NB4 (cell line): ENCODE measurements around the gene DPP9.

Experiments
- DNase-seq: peaks from one replicate; pipeline ENCODE4 v3.0.0; 2010; ENCODE audit warnings: low read depth
- H3K4me3 ChIP-seq: one replicate; pipeline ENCODE4 v1.5.1; 2011; ENCODE audit warnings: mild to moderate bottlenecking, low read depth, low read length, moderate library complexity
- CTCF ChIP-seq: IDR thresholded peaks from one replicate; pipeline ENCODE4 v1.5.1; 2012; ENCODE audit warnings: low read depth, low read length
- MYC ChIP-seq: IDR thresholded peaks from 2 replicates; pipeline ENCODE4 v1.6.1; 2011; ENCODE audit warnings: low read depth, low read length
- POLR2A ChIP-seq: IDR thresholded peaks from 2 replicates; pipeline ENCODE4 v1.6.1; 2011; ENCODE audit warnings: mild to moderate bottlenecking; ENCODE audit not compliant: insufficient read length; ENCODE audit errors: extremely low read depth
- TF ChIP-seq, protein P1 (sequence below): IDR thresholded peaks from 2 replicates; pipeline ENCODE4 v1.6.1; 2011; ENCODE audit warnings: low read depth, low read length

DPP9 gene

GRCh38 chr19:4702764-4703163, 20.9 kb downstream of the DPP9 start:
- H3K4me3 ChIP-seq: no peak overlapping the region
- TF ChIP-seq POLR2A (no peak), CTCF (no peak), MYC (no peak)
- TF ChIP-seq, protein P1, sequence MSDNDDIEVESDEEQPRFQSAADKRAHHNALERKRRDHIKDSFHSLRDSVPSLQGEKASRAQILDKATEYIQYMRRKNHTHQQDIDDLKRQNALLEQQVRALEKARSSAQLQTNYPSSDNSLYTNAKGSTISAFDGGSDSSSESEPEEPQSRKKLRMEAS: no peak
- no peak for DNase-seq

GRCh38 chr19:4701557-4701956, 22.1 kb downstream of the DPP9 start:
- no peak overlapping the region for H3K4me3 ChIP-seq
- TF ChIP-seq MYC: no peak
- no peak for TF ChIP-seq CTCF
- no peak for TF ChIP-seq POLR2A

GRCh38 chr19:4700693-4700970, 23.0 kb downstream of the DPP9 start:
- DNase-seq: no peak
- no peak overlapping the region for H3K4me3 ChIP-seq
- TF ChIP-seq CTCF (no peak), MYC (no peak), POLR2A (no peak)
- TF ChIP-seq, protein P1: no peak

More at GRCh38 chr19:4701557-4701956, 22.1 kb downstream of the DPP9 start:
- no peak for DNase-seq

DNA sequence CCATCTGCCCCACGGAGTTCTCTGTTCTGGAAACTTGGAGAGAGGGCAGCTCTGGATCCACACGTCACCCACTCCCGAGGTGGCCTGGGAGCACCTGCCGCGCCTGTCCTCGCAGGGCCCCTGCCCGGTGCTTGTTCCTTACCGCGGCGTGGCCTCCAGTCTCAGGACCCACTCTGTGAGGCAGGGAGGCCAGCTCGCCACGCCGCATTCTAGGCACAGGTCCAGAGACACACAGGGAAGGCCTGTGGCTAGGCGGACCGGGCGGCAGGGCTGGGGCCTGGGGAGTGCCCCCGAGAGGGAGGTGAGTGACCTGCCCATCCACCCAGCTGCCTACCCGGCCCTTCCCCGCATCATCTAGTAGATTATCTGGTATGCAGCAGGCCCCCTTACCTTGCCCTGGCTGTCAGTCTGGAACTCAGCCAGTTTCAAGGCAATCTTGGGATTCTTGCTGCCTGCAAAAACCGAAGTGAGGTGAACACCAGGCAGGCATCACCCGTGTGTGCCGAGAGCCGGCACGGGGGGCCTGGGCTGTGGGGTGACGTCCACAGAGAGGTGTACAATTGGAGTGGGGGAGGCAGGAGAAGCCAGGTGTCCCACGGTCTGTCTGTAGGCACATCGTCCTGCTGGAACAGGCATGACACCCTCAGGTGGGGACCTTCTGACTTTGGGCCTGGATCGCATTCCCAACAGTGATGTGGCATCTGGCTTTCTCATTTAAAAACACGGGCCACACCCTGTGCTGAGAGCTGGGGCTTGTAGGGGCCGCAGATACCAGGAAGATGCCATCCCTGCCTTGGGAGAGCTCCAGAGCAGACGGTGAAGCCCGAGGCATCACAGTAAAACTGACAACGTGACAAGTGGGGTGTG, 23.6 kb downstream of the DPP9 start:
- TF ChIP-seq MYC (no peak), CTCF (no peak), POLR2A (no peak)
- TF ChIP-seq, protein P1: no peak
- DNase-seq: no peak

GRCh38 chr19:4697304-4697703, 26.3 kb downstream of the DPP9 start:
- no peak for DNase-seq
- TF ChIP-seq MYC: no peak
- TF ChIP-seq CTCF: no peak
- TF ChIP-seq POLR2A: no peak
- TF ChIP-seq, protein P1: no peak
- H3K4me3 ChIP-seq: no peak overlapping the region

More for the DNA sequence above, 23.6 kb downstream of the DPP9 start:
- no peak overlapping the region for H3K4me3 ChIP-seq
